ENCODE results near the gene ZNF468. TPM values are rescaled to one million over a fixed set of nuclear protein-coding genes. Genes with fewer than 3 reads are reported as not detected.
A peak's percentile ranks its signal among the peaks of the same experiment; 100 is the strongest.
"Not testable (repeated sequence)": the region's sequence is repeated elsewhere in the genome, so short reads cannot be mapped to it uniquely, and the experiment has no call there.

Gene ZNF468
- total RNA-seq (2014; rRNA removed; shearing (Covaris generic); ENCODE audit: low replicate concordance) = 38.3 and 55.2 TPM in 2 replicates

DNA sequence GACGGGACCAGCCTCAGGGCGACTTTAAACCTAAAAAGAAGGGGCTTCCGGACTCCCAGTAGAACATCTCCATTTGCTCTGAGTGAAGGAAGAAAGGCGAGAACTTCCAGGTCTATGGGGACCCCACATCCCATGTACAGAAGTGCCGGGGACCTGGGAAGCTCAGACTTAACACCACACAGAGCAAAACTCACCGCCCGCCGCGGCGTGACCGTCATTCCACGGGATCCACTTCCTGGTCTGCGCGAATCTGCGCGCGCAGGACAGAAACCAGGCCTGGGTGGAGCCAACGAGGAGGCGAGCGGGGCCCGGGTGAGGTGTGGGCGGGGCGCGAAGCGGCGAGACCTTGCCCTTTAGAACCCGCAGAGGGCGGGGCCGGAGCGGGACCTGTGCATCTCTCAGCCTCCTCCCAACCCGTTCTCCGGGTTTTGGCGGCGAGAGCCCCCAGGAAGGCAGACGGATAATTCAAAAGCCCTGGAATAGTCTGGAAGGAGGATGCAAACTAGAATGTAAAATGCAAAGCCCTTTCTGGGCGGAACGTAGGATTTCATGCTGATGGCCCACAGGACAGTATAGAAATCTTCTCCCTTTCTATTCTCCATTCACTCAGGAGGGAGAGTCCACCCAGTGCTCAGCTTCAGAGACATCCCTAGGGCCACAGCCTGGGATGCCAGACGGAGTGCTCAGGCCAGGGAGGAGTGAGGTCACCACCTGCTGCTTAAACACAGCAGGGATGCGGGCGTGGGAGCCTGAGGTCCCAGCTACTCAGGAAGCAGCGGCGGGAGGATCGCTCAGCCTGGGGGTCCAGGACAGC is at the start of gene ZNF468:
Gene ZNF468, minus strand, starts transcription at position 242 of the 814 bp plus-strand sequence. CDS start 3,347 bp downstream, outside the sequence.
- H3K27me3 ChIP-seq (ENCODE audit: low read length); H3K4me1 ChIP-seq (ENCODE audit: low read length); H3K9me3 ChIP-seq (ENCODE audit: low read length); H4K20me1 ChIP-seq (ENCODE audit: insufficient read depth, low read depth, low read length); H3K9me2 ChIP-seq (replicated peaks; ENCODE audit: insufficient read depth, low read length): not testable (repeated sequence)
- peak within 1 kb of the TSS; percentile 82 for H3K4me2 ChIP-seq (ENCODE audit: low read depth, low read length, poor library complexity, severe bottlenecking)
- peaks cover 34% of the 10 kb centered on the region for H3K79me2 ChIP-seq (ENCODE audit: low read length)
- DNase-seq = peak; percentile 88
- H2AFZ ChIP-seq (ENCODE audit: low read length) = peak within 1 kb of the TSS; percentile 100
- H3K9ac ChIP-seq (ENCODE audit: low read length) = peak within 1 kb of the TSS; percentile 88
- peak within 1 kb of the TSS; percentile 90 for H3K4me3 ChIP-seq (ENCODE audit: low read length)
- H3K36me3 ChIP-seq (ENCODE audit: insufficient read depth, low read length) = peaks cover 30% of the 10 kb centered on the region
- peak within 1 kb of the TSS; percentile 27; the same call in 1 of the 2 replicates for H3K27ac ChIP-seq (ENCODE audit: low read length)

DNA sequence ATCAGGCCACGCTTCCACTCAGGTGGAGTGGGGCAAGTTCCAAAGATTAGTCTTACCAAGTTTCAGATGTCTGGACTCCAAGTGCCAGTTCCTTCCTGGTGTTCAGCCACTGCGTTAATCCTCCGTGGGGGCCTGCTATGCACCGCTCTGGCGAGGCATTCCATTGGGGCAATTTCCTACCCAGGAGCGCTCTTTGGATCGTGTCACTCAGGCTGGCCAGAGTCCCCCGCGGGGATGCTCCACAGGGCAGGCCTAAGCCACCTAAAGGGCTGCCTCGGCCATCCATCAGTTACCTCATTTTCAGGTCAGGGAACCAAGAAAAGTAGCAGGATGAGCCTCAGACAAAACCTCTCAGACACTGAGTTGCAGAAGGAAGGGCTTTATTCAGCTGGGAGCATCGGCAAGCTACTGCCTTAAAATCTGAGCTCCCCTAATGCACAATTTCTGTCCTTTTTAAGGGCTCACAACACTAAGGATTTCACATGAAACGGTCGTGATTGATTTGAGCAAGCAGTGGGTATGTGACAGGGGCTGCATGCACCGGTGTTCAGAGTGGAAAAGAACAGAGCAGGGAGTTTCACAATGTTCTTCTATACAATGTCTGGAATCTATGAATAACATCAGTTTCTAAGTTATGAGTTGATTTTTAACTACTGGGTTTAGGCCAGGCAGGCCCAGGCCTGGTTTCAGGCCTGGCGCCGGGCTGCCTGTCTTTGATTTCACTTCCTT is 46.8 kb upstream of the ZNF468 start:
- DNase-seq = not testable (repeated sequence)
- peak overlapping the region; percentile 49; the same call in 1 of the 2 replicates for H2AFZ ChIP-seq (ENCODE audit: low read length)

DNA sequence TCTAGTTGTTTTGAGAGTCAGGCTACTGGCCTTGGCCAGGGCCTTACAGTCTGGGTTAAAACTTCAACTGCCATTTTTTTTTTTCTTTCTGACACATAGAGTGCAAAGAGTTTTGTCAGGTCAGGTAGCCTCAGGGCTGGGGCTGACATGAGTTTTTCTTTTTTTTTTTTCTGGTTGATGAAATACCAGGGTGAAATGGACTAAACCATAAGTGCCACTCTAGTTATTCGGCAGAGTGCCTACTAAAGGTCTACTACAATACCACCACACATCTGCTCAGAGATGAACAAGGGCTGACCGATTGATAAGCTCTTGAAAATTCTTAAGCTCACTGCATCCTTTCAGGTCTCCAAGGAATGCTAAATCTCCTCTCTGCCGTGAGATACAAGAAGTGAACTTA is 44.4 kb upstream of the ZNF468 start:
- H3K4me3 ChIP-seq (ENCODE audit: low read length) = no peak overlapping the region
- no peaks in the 10 kb centered on the region for H3K27me3 ChIP-seq (ENCODE audit: low read length)
- no peak overlapping the region for H3K4me2 ChIP-seq (ENCODE audit: low read depth, low read length, poor library complexity, severe bottlenecking)
- no peak overlapping the region for H3K27ac ChIP-seq (ENCODE audit: low read length)
- peaks cover 6% of the 10 kb centered on the region for H3K79me2 ChIP-seq (ENCODE audit: low read length)
- no peak overlapping the region for H2AFZ ChIP-seq (ENCODE audit: low read length)
- H3K9ac ChIP-seq (ENCODE audit: low read length) = no peak overlapping the region
- H4K20me1 ChIP-seq (ENCODE audit: insufficient read depth, low read depth, low read length) = no peaks in the 10 kb centered on the region
- H3K9me3 ChIP-seq (ENCODE audit: low read length) = no peaks in the 10 kb centered on the region
- H3K4me1 ChIP-seq (ENCODE audit: low read length) = peaks cover 11% of the 10 kb centered on the region
- H3K9me2 ChIP-seq (replicated peaks; ENCODE audit: insufficient read depth, low read length) = no peaks in the 10 kb centered on the region
- no peak for DNase-seq
- peaks cover 18% of the 10 kb centered on the region for H3K36me3 ChIP-seq (ENCODE audit: insufficient read depth, low read length)

More for the DNA sequence above, 46.8 kb upstream of the ZNF468 start:
- H4K20me1 ChIP-seq (ENCODE audit: insufficient read depth, low read depth, low read length); H3K4me3 ChIP-seq (ENCODE audit: low read length); H3K9me2 ChIP-seq (replicated peaks; ENCODE audit: insufficient read depth, low read length); H3K9me3 ChIP-seq (ENCODE audit: low read length); H3K79me2 ChIP-seq (ENCODE audit: low read length); H3K4me2 ChIP-seq (ENCODE audit: low read depth, low read length, poor library complexity, severe bottlenecking); H3K27me3 ChIP-seq (ENCODE audit: low read length); H3K9ac ChIP-seq (ENCODE audit: low read length); H3K27ac ChIP-seq (ENCODE audit: low read length): not testable (repeated sequence)
- peaks cover 11% of the 10 kb centered on the region for H3K4me1 ChIP-seq (ENCODE audit: low read length)
- peaks cover 38% of the 10 kb centered on the region for H3K36me3 ChIP-seq (ENCODE audit: insufficient read depth, low read length)

DNA sequence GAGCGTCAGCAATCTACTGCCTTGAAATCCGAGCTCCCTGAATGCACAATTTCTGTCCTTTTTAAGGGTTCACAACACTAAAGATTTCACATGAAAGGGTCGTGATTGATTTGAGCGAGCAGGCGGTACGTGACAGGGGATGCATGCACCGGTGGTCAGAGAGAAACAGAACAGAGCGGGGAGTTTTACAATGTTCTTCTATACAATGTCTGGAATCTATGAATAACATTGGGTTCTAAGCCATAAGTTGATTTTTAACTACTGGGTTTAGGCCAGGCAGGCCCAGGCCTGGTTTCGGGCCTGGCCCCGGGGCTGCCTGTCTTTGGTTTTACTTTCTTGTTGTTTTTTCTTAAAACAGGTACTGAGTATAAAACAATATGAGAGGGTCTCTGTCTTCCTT is 41.2 kb upstream of the ZNF468 start:
- Histone ChIP-seq H3K36me3 (ENCODE audit: insufficient read depth, low read length) (peaks cover 18% of the 10 kb centered on the region), H3K79me2 (ENCODE audit: low read length) (peaks cover 39% of the 10 kb centered on the region)
- H3K27me3 ChIP-seq (ENCODE audit: low read length); H3K9ac ChIP-seq (ENCODE audit: low read length); H3K27ac ChIP-seq (ENCODE audit: low read length); H3K4me3 ChIP-seq (ENCODE audit: low read length); H4K20me1 ChIP-seq (ENCODE audit: insufficient read depth, low read depth, low read length); H3K9me3 ChIP-seq (ENCODE audit: low read length); H3K4me1 ChIP-seq (ENCODE audit: low read length); H3K4me2 ChIP-seq (ENCODE audit: low read depth, low read length, poor library complexity, severe bottlenecking); H2AFZ ChIP-seq (ENCODE audit: low read length); DNase-seq; H3K9me2 ChIP-seq (replicated peaks; ENCODE audit: insufficient read depth, low read length): not testable (repeated sequence)

DNA sequence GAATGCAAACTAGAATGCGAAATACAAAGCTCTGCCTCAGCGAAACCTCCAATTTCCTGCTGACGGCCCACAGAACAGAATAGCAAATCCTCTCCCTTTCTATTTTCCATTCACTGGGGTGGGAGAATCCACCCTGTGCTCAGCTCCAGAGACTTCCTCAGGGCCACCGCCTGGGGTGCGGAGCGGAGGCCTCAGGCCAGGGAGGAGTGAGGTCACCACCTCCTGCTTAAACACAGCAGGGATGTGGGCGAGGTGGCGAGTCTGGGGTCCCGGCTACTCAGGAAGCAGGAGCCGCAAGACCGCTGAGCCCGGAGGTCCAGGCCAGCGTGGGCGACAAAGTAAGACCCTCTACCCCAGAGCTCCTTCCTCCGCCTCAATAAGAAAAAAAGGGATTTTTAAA is 40.7 kb upstream of the ZNF468 start:
- Histone ChIP-seq H3K79me2 (ENCODE audit: low read length) (peaks cover 43% of the 10 kb centered on the region), H3K4me2 (ENCODE audit: low read depth, low read length, poor library complexity, severe bottlenecking) (peak overlapping the region; percentile 93), H3K9me3 (ENCODE audit: low read length) (no peaks in the 10 kb centered on the region), H2AFZ (ENCODE audit: low read length) (peak overlapping the region; percentile 29; the same call in 1 of the 2 replicates), H3K27ac (ENCODE audit: low read length) (no peak overlapping the region), H3K36me3 (ENCODE audit: insufficient read depth, low read length) (peaks cover 22% of the 10 kb centered on the region), H4K20me1 (ENCODE audit: insufficient read depth, low read depth, low read length) (no peaks in the 10 kb centered on the region), H3K9me2 (replicated peaks; ENCODE audit: insufficient read depth, low read length) (no peaks in the 10 kb centered on the region), H3K4me1 (ENCODE audit: low read length) (peaks cover 8% of the 10 kb centered on the region), H3K9ac (ENCODE audit: low read length) (no peak overlapping the region), H3K4me3 (ENCODE audit: low read length) (peak overlapping the region; percentile 96; the same call in 1 of the 2 replicates), H3K27me3 (ENCODE audit: low read length) (no peaks in the 10 kb centered on the region)
- DNase-seq = no peak

DNA sequence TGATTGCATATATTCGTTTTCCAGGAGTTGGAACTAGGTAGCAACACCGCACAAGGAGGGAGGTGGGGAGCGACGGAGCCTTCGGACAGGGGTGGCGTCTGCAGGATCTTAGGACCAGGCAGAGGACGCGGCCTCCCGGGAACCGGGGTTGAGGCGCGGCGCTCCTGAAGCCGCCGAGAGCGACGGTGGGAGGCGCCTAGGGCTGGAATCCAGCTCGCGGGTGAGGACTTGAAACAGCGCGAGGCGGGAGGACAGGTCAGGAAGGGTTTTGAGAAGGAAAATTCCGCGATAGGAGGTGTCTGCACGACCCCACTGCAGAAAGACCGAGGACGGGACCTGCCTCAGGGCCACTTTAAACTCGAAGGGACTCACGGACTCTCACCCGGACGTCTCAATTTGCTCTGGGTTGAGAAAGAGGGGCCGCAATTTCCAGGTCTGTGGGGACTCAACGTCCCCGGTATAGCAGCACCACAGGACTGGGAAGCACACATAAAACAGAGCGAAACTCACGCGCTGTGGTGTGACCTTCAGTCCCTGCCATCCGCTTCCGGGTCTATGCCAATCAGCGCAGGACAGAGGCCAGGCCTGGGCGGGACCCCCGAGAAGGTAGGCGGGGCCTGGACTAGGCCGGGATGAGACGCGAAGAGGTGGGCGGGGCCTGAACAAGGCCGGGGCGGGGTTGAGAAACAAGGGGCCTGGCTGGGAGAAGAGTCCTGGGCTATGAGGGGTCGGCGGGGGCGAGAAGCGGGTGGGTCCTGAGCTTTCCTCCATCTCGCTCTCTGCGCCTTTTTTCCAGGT is 39.9 kb upstream of the ZNF468 start, which contains the start of gene ZNF320:
Gene ZNF320, minus strand, starts transcription at position 498 of the 798 bp plus-strand sequence. CDS start 7,380 bp downstream, outside the sequence.
- Histone ChIP-seq H4K20me1 (ENCODE audit: insufficient read depth, low read depth, low read length) (no peaks in the 10 kb centered on the region), H3K27ac (ENCODE audit: low read length) (peak within 1 kb of the TSS; percentile 71), H2AFZ (ENCODE audit: low read length) (peak within 1 kb of the TSS; percentile 47; the same call in 1 of the 2 replicates), H3K9me2 (replicated peaks; ENCODE audit: insufficient read depth, low read length) (no peaks in the 10 kb centered on the region), H3K36me3 (ENCODE audit: insufficient read depth, low read length) (peaks cover 22% of the 10 kb centered on the region), H3K4me2 (ENCODE audit: low read depth, low read length, poor library complexity, severe bottlenecking) (peak within 1 kb of the TSS; percentile 93), H3K9ac (ENCODE audit: low read length) (peak within 1 kb of the TSS; percentile 94), H3K79me2 (ENCODE audit: low read length) (peaks cover 49% of the 10 kb centered on the region), H3K27me3 (ENCODE audit: low read length) (no peaks in the 10 kb centered on the region), H3K4me3 (ENCODE audit: low read length) (peak within 1 kb of the TSS; percentile 96), H3K9me3 (ENCODE audit: low read length) (no peaks in the 10 kb centered on the region), H3K4me1 (ENCODE audit: low read length) (peaks cover 8% of the 10 kb centered on the region)
- DNase-seq = peak; percentile 99

DNA sequence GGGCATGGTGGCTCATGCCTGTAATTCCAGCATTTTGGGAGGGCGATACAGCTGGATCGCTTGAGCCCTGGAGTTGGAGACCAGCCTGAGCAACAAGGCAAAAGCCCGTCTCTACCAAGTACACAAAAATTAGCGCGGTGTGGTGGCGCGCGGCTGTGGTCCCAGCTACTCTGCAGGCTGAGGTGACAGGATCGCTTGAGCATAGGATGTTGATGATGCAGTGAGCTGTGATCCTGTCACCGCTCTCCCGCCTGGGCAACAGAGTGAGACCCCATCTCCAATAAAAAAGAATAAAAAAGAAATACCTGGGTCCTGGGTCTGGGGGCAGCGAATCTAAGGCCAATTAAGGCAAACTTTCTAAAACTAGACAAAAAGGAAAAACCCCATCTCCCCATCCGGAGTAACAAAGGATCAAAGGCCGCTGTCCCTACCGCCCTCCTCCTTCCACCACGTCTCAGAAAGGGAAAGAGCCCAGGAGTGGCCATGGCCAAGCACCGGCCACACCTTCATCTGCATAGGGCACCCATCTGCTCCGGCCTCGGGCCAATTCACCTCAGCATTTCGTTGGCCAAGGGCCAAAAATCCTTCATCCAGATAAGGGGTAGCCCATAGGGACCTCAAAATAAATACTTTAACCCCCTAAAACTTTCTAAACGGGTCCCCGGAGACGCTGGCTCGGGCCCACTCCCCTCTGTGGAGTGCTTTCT is 39.2 kb upstream of the ZNF468 start:
- H4K20me1 ChIP-seq (ENCODE audit: insufficient read depth, low read depth, low read length) = no peaks in the 10 kb centered on the region
- H3K36me3 ChIP-seq (ENCODE audit: insufficient read depth, low read length) = peaks cover 23% of the 10 kb centered on the region
- H3K9me2 ChIP-seq (replicated peaks; ENCODE audit: insufficient read depth, low read length) = no peaks in the 10 kb centered on the region
- peaks cover 8% of the 10 kb centered on the region for H3K4me1 ChIP-seq (ENCODE audit: low read length)
- no peaks in the 10 kb centered on the region for H3K27me3 ChIP-seq (ENCODE audit: low read length)
- H3K9ac ChIP-seq (ENCODE audit: low read length) = peak overlapping the region; percentile 94
- H3K9me3 ChIP-seq (ENCODE audit: low read length) = no peaks in the 10 kb centered on the region
- peak overlapping the region; percentile 71 for H3K27ac ChIP-seq (ENCODE audit: low read length)
- peak overlapping the region; percentile 96 for H3K4me3 ChIP-seq (ENCODE audit: low read length)
- H2AFZ ChIP-seq (ENCODE audit: low read length) = no peak overlapping the region
- DNase-seq = peak; percentile 74
- peaks cover 57% of the 10 kb centered on the region for H3K79me2 ChIP-seq (ENCODE audit: low read length)
- peak overlapping the region; percentile 93 for H3K4me2 ChIP-seq (ENCODE audit: low read depth, low read length, poor library complexity, severe bottlenecking)
